ENCODE measurements around the gene ACSL6.

Gene ACSL6

GRCh38 chr5:132049093-132049492 is 37.6 kb upstream of the ACSL6 start:
- DNase-seq = no peak

GRCh38 chr5:132046880-132047299 is 35.4 kb upstream of the ACSL6 start:
- DNase-seq = no peak

- no peak for DNase-seq
Observed at GRCh38 chr5:132044207-132044606, 32.7 kb upstream of the ACSL6 start.

- no peak for DNase-seq
Observed at GRCh38 chr5:132037353-132037752, 25.9 kb upstream of the ACSL6 start.

GRCh38 chr5:132033122-132033521 is 21.7 kb upstream of the ACSL6 start:
- DNase-seq = no peak

- no peak for DNase-seq
Observed at GRCh38 chr5:132032196-132032595, 20.7 kb upstream of the ACSL6 start.

- no peak for DNase-seq
Observed at GRCh38 chr5:132030610-132031009, 19.2 kb upstream of the ACSL6 start.

- no peak for DNase-seq
Observed at GRCh38 chr5:132029609-132030330, 18.3 kb upstream of the ACSL6 start.

GRCh38 chr5:132027027-132027426 is 15.6 kb upstream of the ACSL6 start:
- DNase-seq = no peak

- no peak for DNase-seq
Observed at GRCh38 chr5:132026516-132027008, 15.1 kb upstream of the ACSL6 start.

- DNase-seq = no peak
Observed at GRCh38 chr5:132025403-132025971, 14.0 kb upstream of the ACSL6 start.

GRCh38 chr5:132024789-132025402 is 13.4 kb upstream of the ACSL6 start:
- DNase-seq = no peak

- no peak for DNase-seq
Observed at GRCh38 chr5:132024117-132024435, 12.6 kb upstream of the ACSL6 start.

- no peak for DNase-seq
Observed at GRCh38 chr5:132023258-132024116, 12.0 kb upstream of the ACSL6 start.

GRCh38 chr5:132022737-132023136 is 11.3 kb upstream of the ACSL6 start:
- no peak for DNase-seq

GRCh38 chr5:132021654-132022053 is 10.2 kb upstream of the ACSL6 start:
- no peak for DNase-seq

GRCh38 chr5:132020568-132021339 is 9.3 kb upstream of the ACSL6 start:
- DNase-seq = peak; percentile 38

- DNase-seq = no peak
Observed at GRCh38 chr5:132019857-132020555, 8.5 kb upstream of the ACSL6 start.

- DNase-seq = no peak
Observed at GRCh38 chr5:132019337-132019736, 7.9 kb upstream of the ACSL6 start.

- DNase-seq = no peak
Observed at GRCh38 chr5:132017738-132018625, 6.5 kb upstream of the ACSL6 start.

- no peak for DNase-seq
Observed at GRCh38 chr5:132017316-132017715, 5.9 kb upstream of the ACSL6 start.
